COLO668 (cell line): ENCODE measurements around the gene TEX19.
"Not testable (repeated sequence)": the region's sequence is repeated elsewhere in the genome, so short reads cannot be mapped to it uniquely, and the experiment has no call there.

ENCODE experiments used
- DNase-seq: peaks from one replicate; lab custom pipeline; 2025; ENCODE audit not compliant: unreplicated experiment; lab: John Stamatoyannopoulos, UW

TEX19 gene

DNA sequence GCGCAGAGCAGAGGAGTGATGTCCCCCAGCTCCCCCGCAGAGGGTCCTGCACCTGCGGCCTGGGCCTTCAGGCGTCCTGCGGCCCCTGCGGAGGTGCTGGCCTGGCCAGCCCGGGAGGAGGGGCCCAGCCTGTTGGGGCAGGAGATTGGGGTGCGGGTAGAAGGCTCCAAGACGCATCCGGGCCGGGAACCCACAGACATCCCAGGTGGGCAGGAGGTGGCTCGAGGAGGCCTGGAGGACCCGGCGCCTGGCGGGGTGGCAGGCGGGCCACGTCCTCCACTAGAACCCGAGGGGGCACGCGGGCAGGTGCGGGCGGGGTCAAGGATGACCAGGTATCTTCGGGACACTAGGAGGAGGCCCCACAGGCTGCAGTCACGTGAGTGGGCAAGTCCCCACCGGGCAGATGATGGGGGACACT, 24.8 kb upstream of the TEX19 start:
- no peak for DNase-seq

DNA sequence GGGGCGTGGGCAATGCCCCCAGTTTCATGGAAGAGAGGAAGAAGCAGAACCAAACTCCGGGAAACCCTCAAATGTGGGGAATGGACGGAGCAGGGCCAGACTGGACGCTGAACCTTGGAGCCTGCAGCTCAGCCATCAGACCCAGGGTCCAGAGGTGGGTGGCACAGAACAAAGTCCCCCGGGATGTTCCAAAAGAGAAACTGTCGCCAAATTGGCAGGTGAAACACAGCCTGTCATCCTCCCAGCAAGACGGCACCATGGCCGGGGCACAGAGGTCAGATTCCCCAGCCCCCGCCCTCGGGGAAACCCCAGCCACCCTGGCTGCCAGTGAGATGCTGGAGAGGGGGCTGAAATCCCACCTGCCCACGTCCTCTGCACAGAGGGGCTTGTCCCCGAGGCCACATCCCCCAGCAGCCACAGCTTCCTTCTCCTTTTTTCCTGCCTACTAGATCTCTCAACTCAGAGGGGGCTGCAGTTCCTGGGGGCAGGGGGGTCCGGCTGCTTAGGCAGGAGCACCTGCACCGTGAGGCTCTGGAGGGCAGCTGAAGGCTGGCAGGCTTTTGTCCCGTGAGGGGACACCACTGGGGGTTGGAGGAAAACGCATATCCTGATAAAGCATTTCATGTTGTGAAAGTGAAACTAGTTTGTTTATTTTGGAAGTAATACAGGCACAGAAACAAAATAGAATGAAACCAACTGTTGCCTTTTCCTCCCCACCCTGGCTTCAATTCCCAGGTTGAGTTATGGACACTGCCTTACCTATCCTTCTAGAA, 24.2 kb upstream of the TEX19 start:
- no peak for DNase-seq

DNA sequence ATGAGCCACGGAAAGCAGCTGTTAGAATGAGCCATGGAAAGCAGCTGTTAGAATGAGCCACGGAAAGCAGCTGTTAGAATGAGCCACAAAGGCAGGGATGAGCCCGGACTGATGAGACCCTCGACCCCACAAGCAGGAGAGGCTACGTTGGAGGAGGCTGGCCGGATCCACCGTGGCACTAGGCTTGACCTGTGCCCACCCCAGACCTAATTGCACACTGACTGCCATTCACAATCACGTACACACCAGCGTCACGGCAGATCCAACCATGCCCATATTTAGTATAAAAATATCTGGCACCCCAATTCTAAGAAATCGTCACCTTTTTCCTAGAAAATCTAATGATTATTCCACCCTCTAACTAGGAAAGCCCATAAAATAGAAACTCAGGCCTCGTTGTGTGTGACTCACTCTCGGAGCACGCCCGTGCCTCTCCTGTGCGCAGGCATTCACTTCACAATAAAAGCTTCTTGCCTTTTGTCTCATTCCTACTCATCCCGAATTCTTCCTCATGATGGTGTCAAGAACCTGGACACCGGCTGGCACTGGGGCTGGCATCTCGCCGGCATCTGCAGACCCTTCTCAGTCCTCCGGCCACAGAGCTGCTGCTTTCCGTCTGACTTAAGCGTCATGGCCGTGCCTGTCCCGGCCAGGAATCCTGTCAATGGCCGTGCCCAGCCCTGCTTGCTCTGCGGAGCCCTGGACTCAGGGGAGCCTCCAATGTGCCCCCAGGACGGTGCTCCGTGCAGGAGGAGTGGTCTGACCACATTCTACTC, 20.0 kb upstream of the TEX19 start:
- peak; percentile 16 for DNase-seq

DNA sequence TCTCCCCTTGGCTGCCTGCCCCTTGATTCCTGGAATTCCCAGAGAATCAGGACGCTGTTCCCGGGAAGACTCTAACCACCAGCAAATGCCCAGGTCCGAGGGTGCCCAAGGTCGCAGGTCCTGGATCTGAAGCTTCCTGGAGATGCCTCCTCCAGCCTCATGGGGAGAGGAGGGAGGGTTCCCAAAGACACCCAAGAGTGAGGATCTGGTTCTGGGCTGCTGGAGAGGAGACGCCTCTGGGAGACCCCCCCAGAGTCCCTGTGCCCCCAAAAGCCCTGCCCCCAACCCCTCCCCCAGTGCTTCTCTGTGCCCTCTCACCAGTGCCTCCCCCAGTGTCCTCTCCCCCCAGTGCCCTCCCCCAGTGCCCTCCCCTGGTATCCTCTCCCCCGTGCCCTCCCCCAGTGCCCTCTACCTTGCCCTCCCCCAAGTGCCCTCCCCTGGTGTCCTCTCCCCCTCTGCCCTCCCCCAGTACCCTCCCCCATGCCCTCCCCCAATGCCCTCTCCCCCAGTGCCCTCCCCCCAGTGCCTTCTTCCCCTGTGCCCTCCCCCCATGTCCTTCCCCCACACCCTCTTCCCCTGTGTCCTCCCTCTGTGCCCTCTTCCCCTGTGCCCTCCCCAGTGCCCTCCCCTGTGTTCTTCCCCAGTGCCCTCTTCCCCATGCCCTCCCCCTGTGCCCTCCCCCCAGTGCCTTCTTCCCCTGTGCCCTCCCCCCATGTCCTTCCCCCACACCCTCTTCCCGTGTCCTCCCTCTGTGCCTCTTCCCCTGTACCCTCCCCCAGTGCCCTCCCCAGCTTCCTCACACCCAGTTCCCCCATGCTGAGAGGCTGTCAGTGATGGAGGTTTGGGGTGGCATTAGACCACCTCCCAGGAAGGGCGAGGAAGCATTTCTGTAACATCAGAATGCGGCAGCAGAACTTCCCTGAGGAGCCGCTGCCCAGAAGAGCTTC, 19.1 kb upstream of the TEX19 start:
- no peak for DNase-seq

DNA sequence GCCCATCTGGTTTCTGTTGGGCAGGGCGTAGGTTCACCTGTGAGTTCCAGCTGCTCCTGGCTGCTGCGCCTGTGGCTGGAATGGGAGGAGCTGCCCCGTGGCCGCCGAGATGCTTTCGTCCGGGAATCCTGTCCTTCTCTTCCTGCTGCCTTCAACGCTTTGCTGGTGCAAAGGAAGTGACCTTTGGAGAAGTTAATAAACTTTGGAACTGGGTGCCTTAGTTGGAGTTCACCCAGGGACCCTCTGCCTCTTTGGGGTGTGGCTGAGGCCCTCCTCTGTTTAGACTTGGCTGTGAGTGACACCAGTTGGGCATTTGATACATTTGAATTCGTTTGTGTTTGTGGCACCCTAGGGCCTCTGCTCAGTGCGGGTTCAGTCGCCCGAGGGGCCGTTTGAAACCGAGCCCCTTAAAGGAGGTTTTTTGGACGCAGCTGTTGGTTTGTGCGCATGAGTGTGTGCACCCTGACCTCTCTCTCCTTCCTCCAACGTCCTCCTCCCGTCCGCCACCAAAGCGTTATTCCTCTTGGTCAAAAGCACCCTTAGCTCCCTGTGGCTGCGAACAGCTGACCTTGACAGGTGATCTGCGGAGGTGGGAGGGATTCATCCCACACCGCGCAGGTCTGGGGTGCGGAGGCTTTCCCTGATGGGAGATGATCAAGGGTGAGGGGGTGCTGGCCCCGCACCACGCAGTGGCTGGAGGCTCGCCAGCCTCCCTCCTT, 16.5 kb upstream of the TEX19 start:
- peak; percentile 16 for DNase-seq

DNA sequence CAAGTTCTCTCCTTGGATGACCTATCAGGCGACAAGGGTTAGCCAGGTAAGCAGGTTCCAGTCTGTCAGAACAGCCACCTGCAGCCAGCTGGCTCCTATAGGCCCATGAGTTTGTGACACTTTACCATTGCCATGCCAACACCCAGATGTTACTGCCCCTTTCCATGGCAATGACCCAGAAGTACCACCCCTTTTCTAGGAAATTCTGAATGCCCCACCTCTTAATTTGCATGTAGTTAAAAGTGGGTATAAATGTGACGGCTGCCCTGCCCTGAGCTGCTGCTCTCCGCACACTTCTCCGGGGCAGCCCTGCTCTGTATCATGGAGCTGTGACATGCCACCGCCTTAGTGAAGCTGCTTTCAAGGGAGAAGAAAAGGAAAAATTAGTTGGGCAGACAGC, 15.5 kb upstream of the TEX19 start:
- no peak for DNase-seq

DNA sequence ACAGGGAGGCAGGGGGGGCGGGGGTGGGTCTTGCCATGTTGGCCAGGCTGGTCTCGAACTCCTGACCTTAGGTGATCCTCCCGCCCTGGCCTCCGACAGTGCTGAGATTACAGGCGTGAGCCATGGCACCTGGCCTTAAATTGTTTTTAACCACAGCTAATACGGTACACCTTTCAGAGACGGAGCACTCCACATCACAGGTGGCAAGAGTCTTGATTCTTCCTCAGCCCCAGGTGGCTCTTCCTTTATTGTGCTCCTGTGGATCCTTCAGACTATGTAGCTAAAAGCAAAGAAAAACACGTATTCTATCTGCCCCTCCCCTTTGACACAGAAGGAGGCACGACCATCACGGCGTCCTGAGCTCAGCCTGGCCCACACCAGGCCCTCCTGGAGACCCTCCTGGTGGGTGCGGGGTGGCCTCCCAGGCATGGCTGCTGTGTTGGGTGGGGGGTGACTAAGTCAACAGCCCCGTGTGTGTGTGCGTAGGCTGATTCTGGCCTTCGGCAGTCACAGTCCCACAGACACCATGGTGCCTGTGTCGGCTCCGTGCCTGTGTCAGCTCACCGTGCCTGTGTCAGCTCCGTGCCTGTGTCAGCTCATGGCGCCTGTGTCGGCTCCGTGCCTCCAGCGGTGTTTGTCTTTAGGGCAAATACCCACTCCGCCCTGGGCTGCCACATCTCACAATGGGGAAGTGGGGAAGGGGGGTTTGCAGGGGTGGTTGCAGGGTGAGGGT, 14.7 kb upstream of the TEX19 start:
- DNase-seq = no peak

DNA sequence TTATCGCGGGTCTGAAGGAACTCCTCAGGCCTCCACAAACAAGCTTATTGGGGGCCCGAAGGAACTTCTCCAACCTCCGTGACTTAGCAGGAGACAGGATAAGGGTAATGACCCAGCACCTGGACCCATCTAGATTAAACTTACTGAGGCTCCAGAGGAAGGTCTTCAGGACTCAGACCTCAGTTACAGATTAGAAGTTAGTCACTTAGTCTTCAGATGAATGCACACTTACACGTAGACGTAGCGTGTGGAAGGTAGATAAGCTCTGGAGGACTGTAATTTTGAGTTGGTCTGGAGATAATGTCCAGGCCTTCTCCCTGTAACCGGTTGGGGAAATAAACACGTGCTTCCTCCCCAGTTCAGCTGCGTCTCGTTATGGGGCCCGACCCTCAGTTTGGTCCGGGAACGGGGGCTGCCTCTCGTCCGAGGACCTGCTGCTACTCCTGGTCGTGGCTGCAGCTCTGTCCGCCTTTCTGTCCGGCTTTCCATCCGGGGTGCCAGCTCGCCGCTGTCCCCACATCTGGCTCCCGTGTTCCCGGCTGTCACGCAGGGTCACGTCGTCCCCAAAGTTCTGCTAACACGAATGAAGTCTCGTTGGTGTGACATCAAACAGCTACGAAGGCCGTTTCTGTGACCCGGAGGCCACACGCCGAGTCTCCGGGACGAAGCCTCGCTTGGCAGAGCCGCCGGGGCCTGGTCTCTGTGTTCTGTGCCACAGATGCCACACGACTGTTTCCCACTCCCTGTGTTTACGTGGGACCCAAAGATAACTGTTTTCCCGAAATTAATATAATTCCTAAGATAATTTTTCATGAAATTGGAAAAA, 13.7 kb upstream of the TEX19 start:
- no peak for DNase-seq

DNA sequence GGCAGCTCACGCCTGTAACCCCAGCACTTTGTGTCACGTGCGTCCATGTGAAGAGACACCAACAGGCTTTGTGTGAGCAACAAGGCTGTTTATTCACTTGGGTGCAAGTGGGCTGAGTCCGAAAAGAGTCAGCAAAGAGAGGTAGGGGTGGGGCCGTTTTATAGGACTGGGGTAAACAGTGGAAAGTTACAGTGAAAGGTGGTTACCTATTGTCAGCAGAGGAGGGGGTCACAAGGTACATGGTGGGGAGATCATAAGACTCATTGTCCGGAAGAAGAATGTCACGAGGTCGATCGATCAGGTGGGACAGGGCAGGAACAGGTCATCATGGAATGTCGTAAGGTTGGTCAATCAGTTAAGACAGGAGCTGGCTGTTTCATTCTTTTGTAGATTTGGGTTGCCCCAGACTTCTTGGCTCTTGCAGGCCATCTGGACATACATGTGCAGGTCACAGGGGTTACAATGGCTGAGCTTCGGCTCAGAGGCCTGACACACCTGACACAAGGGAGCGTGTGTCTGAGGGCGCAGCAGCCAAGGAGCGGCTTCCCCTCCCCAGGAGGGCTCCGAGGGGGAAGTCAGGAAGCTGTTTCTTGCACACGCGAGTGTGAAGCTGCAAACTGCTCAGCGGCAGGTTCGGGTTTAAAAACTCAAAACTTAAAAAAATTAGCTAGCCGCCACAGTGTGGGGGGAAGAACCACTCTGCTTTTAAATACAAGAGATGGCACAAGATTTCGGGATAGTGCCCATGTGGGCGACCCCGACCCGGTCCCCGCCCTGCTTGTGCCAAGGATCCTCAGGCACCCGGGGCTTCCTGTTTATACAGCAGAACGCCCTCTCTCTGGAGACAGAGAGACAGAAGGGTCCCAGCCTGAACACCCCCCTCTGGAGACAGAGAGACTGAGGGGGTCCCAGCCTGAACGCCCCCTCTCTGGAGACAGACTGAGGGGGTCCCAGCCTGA, 12.4 kb upstream of the TEX19 start:
- DNase-seq = no peak

DNA sequence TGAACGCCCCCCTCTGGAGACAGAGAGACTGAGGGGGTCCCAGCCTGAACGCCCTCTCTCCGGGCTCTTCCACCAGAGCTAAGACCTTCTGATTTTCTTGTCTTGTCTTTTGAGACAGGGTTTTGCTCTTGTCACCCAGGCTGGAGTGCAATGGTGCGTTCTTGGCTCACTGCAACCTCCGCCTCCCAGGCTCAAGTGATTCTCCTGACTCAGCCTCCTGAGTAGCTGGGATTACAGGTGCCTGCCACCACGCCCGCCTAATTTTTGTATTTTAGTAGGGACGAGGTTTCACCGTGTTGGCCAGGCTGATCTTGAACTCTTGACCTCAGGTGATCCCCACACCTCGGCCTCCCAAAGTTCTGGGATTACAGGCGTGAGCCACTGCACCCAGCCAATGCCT, 11.1 kb upstream of the TEX19 start:
- DNase-seq = not testable (repeated sequence)

DNA sequence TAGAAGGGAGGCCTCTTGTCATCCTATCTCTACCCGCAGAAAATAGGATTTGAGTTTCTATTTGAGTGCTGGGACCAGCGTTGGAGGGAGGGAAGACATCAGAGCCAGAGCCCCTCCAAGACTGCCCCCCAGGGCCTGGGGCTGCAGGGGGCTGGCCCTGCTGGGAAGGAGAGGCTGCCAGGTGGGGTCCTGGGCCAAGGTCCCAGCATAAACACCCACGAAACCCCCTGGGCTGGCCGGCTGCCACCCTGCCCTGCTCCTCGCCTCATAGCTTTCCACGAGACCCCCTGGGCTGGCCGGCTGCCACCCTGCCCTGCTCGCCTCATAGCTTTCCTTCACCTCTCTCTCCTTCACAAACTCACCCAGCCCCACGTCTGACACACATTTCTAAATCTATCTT, 10.6 kb upstream of the TEX19 start:
- no peak for DNase-seq

DNA sequence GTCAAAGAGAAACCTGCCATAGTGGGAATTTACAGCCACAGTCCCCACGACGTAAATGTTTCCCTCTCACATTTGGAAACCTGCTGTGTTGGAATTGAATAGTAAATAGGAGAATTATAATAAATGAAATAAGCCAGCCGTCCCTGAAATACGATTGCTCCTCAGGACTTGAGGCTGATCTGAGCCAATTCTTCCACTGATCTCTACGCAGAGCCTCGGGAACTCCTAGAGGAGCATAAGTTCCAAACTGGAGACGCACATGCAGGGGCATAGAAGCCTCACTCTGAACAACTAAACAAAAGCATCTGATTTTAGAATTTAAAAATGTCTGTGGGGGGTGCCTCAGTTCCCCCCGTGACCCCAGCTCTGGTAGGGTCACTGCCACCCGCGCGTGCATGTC, 10.2 kb upstream of the TEX19 start:
- DNase-seq = no peak

DNA sequence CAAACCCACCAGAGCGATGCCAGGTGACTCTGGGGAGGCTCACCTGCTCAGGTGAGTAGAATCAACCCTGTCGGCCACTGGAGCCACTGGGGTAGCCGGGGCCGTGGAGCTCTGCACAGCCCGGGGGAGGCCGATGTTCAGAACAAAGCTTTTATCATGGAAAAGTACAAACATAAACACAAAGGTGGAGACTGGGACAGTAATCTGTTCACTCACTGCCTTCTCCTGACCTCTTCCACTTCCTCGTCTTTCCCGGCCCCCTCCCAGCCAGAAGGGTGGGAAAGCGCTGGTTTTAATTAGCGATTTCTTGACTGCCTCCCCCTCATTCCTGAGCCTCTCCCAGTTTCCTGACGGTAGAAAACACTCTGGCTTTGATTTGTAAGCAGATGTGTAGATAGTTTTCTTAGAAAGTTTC, 9.8 kb upstream of the TEX19 start:
- no peak for DNase-seq

DNA sequence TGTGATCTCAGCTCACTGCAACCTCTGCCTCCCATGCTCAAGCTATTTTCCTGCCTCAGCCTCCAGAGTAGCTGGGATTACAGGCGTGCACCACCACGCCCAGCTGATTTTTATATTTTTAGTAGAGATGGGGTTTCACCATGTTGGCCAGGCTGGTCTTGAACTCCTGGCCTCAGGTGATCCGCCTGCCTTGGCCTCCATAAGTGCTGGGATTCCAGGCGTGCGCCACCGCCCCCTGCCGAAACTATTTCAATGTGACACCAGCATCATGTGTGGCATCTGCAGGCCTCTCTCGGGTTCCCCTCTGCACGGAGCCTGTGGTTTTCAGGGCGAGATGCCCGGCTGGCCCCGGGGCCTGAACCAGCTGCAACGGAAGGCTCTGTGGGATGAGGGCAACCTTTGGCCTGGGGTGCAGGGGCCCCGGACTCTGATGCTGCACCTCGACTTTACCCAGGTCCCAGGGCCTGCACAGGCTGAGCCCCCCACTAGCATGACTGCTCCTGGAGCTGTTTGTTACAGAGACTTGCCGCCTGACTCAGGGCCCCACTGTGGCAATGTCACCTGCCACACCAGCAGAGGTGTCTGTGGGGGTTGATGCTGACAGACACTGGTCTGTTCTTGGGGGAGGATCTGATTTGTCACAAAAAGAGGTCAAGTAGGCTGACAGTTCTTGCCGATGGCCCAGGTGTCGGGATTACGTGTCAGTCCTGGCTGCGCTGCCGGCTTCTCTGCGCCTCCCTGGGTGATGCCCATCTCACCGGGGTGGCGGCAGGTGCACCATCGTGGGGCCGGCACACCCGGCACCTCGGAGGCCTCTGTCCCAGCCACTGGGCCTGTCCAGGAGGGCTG, 8.6 kb upstream of the TEX19 start:
- peak; percentile 36 for DNase-seq

DNA sequence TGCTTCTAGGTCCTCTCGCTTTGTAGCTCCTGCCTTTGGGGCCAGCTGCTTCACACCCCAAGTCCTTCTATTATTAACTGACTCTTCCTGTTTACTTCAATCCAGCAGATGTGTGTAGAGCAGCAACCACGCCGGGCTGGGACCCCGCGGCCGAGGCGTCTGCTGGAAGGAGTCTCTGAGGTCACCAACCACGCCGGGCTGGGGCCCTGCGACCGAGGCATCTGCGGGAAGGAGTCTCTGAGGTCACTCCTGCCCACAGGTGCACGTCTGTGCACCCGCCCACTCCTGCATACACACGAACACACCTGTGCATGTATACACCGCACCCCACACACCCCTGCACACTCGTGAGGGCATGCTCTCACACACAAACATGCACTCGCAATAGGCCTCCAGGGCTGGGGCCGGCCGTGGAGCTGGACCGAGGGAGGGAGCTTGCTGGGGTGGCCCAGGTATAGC, 7.8 kb upstream of the TEX19 start:
- DNase-seq = peak; percentile 60

DNA sequence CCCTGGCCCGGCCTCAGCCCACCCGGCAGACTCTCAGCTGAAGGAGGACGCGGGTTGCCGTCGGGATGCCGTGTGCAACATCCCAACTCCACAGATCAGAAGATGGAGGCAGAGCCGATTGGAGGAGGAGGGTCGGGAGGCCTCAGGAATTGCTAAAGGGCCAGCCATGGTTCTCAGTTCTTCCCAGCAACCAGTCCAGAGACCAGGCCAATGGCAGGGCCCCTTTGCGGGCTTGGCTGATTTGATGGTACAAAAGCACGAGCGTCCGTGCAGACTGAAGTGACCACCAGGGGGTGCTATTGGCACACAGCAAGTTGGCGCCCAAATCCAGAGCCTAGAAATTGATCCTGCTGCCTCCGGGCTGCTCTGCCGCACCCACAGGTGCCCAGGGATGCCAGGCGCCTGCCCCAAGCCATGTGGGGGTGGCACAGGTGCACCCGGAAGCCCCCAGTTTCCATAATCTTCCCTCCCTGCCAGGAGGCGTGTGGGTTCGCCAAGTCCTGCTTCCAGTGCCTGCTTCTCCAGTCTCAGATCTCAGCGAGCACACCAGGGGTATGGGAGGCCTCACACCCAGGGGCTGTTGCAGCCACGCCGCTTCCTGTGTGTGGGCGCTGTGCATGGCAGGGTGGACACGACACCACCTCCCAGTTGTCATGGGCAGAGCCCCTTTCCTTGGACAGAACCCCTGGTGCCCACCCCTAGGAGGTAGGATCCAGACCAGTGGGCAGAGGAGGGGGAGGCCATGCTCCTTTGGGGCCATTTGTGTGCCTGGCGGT, 7.1 kb upstream of the TEX19 start:
- peak; percentile 86 for DNase-seq
